ENCODE results near the gene CDC42EP1.
"Not testable (repeated sequence)": the region's sequence is repeated elsewhere in the genome, so short reads cannot be mapped to it uniquely, and the experiment has no call there.

Gene CDC42EP1, protein sequence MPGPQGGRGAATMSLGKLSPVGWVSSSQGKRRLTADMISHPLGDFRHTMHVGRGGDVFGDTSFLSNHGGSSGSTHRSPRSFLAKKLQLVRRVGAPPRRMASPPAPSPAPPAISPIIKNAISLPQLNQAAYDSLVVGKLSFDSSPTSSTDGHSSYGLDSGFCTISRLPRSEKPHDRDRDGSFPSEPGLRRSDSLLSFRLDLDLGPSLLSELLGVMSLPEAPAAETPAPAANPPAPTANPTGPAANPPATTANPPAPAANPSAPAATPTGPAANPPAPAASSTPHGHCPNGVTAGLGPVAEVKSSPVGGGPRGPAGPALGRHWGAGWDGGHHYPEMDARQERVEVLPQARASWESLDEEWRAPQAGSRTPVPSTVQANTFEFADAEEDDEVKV

GRCh38 chr22:37559901-37560607 is at the start of gene CDC42EP1:
CDC42EP1 (plus strand) TSS chr22:37560480; CDS start chr22:37566350, 5,870 bp downstream.
- DNase-seq (ENCODE audit: low read depth) = no peak

GRCh38 chr22:37511395-37512104 is 48.7 kb upstream of the CDC42EP1 start:
- no peak for DNase-seq (ENCODE audit: low read depth)

DNA sequence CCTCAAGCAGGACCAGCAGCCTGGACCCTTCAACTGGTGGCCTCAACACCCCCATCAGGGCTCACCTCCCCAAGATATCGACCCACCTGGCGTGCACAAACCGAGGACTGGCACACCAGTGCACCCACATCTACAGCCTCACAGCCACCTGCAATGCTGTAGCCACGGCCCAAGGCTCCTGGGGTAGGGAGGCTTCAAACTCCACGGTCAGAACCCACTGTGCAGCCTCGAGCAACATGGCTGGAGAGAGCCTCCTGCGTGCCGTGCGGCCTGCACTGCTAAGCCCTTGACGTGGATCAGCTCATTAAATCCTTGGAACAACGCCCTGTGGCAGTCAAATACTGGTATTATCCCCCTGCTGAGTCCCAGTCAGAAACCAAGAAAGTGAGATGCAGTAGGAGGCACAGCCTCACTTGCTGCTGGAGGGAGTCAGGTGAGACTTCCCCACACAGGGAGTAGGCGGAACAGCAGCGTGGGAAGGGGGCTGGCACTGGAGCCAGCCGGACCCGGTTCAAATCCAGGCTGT is 45.7 kb upstream of the CDC42EP1 start:
- no peak for DNase-seq (ENCODE audit: low read depth)

DNA sequence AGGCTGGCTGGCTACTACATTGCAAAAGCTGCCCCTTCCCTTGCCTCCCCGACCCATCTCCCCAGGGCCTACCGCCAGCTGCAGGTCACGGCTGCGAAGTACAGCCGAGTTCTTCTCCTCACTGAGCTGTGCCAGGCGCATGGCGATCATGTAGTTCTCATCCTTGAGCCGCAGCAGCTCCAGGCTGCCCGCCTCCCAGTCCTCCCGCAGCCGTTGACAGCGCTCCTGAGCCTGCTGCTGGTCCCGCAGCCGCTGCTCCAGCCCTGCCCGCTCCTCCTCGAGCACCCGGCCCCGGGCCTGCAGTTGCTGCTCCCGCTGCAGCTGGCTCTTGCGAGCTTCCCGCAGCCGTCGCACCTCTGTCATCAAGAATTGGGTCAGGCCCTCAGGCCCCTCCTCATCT is 44.4 kb upstream of the CDC42EP1 start:
- DNase-seq (ENCODE audit: low read depth) = no peak

DNA sequence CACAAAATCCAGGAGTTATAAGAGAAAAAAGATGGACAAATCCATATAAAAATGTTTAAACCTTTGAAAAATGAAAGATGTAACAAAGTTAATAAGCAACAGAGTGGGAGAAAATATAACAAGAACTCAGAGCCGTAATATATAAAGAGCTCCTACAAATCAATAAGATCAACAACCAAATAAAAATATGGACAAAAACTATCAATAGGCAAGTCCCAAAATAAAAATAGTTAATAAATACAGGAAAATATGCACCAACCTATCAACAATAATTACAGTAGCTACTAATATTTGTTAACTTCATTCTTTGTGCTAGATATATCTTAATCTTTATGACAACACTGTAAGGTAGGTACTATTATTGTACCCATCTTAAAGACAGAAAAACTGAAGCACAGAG is 43.8 kb upstream of the CDC42EP1 start:
- no peak for DNase-seq (ENCODE audit: low read depth)

DNA sequence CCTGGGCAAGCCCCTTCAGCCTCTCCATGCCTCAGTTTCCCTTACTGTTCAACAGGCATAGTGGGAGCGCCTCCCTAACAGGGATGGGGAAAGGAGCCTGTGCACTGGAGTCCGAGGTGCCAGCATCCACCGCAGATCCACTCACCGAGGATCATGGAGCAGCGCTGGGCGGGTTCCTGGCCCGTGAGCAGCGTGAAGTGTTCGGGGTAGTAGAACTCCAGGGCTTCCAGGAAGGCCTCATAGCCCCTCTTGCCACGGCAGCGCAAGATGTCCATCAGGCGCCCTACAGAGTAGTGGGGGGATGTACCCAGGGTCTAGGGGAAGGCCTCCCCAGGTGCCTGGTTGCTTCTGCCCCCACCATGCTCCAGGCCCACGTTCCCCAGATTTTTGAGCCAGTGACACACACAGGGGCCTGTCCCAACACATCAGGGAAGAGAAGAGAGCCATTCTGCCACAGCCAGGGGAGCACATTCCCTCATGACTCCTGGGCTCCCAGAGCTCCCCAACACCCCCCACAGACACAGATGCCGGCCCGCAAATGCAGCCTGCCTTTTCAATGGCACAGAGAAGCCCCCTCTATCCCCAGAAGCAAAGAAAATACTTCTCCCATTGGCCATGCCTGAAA is 42.3 kb upstream of the CDC42EP1 start:
- DNase-seq (ENCODE audit: low read depth) = no peak

- DNase-seq (ENCODE audit: low read depth) = no peak
These were observed 41.6 kb upstream of the CDC42EP1 start for GRCh38 chr22:37518509-37519267.

GRCh38 chr22:37519268-37520195 is 40.7 kb upstream of the CDC42EP1 start, which contains the start of gene CARD10:
CARD10 (minus strand) TSS chr22:37519415; CDS start chr22:37519200, 215 bp downstream.
- no peak for DNase-seq (ENCODE audit: low read depth)

DNA sequence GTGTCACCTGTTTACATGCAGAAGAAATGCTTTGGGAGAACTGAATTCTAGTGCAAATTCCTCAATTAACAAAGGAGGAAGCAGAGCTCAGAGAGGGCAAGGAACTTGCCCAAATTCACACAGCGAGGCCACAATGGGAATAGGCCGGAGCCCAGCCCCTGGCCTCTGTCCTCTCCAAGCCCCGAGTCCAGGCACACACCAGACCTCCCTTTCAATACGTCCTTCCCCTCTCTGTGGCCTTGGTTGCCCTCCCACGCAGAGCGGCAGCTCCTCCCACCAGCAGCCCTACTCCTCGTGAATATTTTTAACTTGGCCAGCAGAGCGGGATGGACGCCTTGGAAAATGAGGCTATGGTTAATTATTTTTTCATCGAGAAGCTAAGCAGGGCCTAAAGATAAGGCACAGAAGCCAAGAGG is 39.5 kb upstream of the CDC42EP1 start:
- DNase-seq (ENCODE audit: low read depth) = no peak

DNA sequence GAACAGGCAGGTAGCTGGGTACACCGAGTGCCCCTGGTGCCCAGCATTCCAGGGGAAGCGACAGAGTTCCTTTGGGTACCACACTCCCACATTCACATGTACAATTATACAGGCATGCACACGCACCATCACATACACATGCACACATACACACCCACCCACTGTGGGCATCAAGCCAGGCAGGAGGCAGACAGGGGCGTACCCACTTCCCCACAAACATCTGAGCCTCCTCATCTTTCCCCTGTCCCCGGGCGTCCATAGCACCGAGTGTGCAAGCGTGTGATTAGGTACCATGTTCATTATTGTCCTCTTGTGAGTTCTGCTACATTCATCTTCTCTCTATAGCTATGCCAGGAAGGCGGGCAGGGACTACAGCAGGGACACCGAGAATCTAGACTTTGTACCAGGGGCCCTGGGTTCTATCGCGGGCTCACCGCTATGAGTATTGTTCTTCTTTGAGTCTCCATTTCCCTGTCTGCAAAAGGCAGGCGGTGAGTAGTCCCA is 39.0 kb upstream of the CDC42EP1 start:
- DNase-seq (ENCODE audit: low read depth) = no peak

- no peak for DNase-seq (ENCODE audit: low read depth)
These were observed 37.8 kb upstream of the CDC42EP1 start for GRCh38 chr22:37522482-37522881.

GRCh38 chr22:37525073-37525745 is 35.1 kb upstream of the CDC42EP1 start:
- DNase-seq (ENCODE audit: low read depth) = no peak

DNA sequence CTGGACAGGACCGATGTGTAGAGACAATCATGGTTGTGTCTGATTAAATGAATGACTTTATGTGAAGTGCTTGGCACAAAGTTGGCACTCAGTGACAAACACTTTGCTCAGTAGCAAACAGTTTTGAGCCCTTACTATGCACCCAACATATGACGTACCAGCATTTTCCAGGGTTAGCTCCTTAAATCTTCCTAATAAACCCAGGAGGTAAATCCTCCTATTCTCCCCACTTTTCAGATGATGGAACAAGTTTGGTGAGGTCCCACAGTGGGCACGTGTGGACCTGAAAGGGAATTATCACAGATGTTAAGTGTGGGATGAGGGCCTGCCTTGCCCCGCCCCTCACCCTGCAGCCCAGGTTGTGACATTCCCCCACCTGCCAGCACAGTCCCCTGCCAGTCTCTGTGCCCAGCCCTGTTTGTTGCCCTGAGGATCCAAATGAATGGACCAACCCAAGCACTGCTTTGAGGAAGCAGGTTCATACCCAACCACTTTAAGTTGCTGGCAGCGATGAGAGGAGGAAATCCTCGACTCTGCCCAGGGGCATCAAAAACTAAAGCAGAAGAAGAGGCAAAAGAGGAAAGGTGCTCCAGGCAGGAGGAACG is 34.4 kb upstream of the CDC42EP1 start:
- no peak for DNase-seq (ENCODE audit: low read depth)

GRCh38 chr22:37526376-37526775 is 33.9 kb upstream of the CDC42EP1 start:
- no peak for DNase-seq (ENCODE audit: low read depth)

- not testable (repeated sequence) for DNase-seq (ENCODE audit: low read depth)
These were observed 33.1 kb upstream of the CDC42EP1 start for GRCh38 chr22:37527081-37527752.

DNA sequence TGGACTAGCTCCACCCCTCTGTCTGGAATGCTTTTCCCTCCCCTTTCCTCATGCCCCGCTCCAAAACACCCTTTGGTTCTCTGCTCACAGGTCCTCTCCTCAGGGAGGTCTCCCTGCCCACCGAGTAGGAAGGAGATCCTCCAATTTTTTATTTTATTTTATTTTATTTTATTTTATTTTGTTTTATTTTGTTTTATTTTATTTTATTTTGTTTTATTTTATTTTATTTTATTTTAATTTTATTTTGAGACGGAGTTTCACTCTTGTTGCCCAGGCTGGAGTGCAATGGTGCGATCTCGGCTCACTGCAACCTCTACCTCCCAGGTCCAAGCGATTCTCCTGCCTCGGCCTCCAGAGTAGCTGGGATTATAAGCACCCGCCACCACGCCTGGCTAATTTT is 32.3 kb upstream of the CDC42EP1 start:
- not testable (repeated sequence) for DNase-seq (ENCODE audit: low read depth)

DNA sequence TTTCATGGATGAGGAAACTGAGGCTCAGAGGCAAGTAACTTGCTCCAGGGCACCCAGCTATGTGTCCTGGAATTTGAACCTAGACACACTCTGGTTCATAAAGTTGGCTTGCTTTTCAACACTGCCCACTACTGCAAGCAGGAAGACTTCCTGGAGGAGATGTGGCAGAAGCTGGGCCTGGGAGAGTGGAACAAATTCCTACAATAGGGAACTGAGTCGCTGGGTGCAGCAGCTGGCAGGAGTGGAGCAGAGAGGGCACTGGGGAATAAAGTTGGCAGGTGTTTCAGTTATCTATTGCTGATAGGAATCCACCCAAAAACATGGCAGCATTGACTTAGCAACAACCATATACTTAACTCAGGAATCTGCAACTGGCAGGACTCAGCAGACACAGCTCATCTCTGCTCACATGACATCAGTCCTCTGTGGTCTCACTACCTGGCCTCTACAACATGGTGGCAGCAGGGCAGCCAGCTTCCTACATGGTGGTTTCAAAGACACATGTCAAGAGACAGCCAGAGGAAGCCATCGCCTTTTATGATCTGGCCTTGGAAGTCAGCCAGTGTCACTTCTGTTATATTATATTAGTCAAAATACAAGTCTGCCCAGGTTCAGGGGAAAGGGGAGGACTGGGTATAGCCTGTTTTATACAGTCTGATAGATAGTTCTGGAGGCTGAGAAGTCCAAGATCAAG is 30.5 kb upstream of the CDC42EP1 start:
- no peak for DNase-seq (ENCODE audit: low read depth)

DNA sequence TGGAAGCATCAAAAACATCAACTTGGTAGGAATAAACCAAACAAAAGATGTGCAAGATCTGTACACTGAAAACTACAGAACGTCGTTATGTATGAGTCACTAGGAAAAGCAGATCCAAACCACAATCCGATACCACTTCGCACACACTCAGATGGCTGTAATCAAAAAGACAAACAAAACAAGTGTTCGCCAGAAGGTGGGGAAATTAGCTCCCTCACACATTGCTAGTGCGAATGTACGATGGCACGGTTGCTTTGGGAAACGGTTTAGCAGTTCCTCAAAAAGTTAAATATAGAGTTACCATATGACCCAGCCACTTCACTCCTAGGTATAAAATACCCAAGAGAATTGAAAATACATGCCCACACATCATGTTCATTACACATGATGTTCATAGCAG is 26.3 kb upstream of the CDC42EP1 start:
- no peak for DNase-seq (ENCODE audit: low read depth)
